Stimulated activated CD4-positive, alpha-beta T cell treated with anti-CD3 and anti-CD28 coated beads, Interleukin-1b, Interleukin-23, amount 100 ng/mL, for 48 hours (primary cell): Measurements from ENCODE around the gene TLL1.

Experiments used
- DNase-seq: peaks from one replicate; pipeline ENCODE4 v3.0.0-alpha.2; 2020

The TLL1 gene

DNA sequence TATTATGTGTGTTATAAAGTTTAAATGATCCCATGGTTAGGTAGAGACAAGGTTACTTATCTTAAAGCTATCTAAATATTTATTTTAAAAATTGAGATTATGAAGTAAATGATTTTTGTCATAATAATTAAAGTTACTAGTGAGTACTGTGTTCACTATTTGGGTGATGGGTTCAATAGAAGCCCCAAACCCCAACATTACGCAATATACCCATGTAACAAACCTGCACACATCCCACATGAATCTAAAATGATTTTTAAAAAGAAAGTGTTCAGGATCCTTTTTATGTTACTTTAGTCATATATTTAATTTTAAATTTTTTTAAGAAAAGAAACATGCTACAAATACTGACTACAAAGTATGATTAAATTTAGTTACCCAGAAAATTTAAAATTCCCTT, 193.9 kb downstream of the TLL1 start:
- DNase-seq, result no peak

DNA sequence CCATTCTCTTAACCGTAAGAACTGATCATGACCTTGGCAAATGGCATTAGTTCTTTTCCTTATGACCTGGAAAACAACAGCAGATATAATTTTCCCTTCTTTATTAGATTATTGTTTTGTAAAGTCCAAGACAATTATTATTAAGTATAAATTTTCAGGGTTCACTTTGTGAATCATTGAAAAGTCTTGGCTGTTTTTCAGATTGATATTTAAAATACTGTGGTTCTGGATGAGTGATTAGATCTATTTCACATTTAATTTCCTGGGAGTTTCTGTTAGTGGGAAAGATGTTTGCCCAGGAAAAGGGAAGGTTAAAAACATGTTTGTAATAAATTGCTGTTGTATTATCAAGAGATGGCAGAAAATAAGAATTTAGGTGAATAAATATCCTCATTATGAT, 194.9 kb downstream of the TLL1 start:
- DNase-seq, result no peak

DNA sequence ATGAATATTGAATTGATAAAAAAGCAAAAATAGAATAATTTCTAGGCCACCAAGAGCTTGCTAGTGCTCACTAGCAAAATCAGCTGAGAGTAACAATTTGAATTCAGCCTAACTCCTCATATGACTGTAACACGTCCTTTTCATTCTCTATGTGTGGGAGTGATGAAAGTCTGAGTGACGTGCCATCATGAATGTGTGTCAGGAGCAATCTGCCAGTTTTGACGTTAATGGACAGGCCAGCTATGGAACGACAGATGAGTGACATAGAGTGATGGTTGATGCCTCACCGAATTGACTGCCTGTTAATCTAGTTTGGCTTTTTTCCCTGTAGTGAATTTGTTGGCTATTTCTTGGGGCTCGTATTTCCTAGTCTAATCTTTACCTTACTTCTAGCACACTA, 200.7 kb downstream of the TLL1 start:
- DNase-seq, result no peak

DNA sequence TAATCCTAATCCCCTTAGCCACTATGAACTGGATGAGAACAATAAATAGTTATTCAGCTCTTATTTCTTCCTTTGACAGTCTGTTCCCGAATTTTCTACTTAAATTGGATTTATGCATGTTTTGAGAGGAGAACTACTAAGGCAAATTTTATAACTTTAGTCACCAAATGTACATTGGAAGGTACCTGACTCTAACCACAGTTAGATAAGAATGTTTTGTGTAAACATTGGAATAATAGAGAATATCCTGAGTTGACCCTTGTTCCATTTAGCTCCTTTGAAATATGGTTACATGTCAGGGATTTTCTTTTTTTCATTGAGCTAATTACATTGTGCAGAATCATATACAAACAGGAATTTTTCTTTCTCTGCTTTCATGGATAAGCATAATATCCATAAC, 202.6 kb downstream of the TLL1 start:
- DNase-seq, result no peak

DNA sequence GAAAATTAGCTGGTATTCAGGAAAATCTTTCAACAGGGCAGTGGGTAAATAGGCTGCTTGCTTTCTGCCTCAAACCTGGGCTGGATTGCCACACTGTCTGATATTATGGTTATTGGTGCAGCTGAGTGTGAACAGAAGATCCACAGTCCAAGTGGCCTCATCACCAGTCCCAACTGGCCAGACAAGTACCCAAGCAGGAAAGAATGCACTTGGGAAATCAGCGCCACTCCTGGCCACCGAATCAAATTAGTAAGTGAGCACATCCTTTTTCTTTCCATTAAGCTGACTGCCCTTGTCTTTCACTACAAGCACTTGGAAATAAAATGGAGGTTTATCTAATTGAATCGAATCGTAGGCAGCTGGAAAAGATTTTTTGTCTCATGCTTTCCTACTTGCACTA, 204.7 kb downstream of the TLL1 start:
- DNase-seq, result no peak

DNA sequence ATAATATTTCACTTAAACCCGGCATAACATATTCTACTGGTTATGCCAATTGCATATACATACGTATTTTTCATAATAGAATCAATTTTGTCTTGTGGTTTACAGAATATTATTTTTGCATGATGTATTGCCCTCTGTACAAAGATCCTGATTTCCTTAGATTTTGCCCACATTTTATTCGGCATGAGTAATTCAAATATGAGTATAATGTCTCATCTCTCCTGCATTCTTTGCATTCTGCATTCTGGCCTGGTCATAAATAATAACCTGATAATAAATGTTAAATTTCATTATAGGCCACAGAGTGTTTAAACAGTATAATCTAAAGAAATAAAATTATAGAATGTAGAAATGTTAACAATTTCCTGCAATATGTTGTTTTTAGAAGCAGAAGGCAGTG, 205.3 kb downstream of the TLL1 start:
- DNase-seq, result no peak

DNA sequence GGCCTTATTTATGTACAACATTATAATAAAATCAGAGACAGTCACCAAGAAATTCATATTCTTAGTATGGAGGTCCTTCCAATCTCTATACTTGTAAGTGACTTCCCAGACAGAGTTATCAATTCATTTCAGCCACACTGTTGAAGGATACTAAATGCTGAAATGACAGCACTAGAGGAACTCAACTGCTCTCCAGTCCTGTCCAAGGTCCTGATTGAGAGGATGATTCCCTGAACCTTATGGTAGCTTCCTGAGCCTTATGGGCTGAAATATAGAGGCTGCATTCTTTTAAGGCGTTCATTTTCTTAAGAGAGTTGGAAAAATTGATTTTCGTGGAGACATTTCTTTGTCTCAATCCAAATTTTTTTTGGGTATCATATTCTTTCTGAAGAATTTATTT, 205.9 kb downstream of the TLL1 start:
- no peak for DNase-seq

DNA sequence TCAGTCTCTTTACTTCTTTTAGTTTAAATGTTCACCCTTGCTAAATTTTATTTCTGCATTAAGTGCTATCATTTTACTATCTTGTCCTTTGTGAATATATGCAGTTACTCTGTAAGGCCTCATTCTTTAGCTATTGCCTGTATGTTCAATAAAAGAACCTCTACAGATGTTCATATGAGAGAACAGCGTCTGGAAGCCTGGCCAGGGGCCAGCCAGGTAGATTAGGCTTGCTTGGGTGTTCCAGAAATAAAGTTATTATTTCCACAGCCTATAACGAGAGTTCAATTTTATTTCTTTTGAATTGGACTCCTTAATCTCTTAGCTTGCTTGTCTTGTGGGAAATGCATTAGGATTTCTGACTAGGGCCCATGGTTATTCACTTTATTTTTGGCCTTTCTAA, 214.5 kb downstream of the TLL1 start:
- DNase-seq, result no peak

DNA sequence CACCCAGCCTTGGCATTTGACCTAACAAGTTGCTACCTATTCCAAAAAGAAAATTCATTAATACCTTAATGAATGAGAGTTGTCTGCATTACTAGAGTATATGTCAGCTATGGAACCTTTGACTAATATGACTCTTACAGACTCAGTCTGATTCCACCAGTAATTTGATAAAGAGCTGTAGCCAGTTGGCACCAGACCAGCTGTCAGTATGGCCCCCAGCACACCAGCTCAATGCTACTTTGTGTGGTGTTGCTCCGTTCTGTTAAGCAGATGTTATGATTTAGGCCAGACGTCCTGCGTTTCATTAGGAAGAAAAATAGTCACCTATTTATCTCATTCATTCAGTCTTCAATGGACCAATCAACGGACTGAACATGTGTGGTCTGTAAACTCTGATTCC, 215.5 kb downstream of the TLL1 start:
- DNase-seq, result no peak

DNA sequence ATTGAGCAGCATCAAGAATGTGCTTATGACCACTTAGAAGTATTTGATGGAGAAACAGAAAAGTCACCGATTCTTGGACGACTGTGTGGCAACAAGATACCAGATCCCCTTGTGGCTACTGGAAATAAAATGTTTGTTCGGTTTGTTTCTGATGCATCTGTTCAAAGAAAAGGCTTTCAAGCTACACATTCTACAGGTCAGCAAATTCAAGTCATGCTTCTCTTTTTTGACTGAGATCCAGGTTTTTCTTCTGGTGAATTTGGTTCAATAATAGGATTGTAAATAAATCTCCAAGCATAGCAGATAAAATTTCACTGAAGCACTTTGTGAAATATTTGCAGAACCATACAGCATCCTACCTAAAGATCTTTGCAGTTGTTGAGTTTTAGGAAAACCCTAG, 218.1 kb downstream of the TLL1 start:
- DNase-seq, result no peak

DNA sequence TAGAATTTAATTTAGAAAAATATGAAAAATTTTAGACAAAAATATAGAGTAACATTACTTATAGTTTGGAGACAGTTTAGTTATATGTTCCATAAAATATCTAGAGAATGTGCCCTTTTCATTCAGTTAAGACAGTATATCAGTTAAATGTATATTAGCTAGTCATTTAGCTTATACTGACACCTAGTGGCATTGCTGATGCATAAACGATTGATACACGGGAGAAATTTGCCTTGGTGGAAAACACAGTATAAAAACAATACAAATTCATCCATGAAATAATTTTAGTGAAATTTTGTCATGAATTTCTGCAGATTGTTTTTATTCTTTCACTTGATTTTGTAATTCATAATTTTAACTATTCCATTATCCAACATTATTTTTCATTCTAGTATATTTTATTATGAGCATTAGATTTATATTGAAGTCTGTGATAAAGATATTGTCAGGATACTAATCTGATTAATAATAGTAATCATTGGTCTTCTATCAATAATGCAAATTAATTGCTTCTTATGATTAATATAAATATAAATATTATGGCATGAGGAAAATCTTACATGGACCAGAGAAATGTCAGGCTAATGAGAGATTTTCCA, 219.0 kb downstream of the TLL1 start:
- no peak for DNase-seq

DNA sequence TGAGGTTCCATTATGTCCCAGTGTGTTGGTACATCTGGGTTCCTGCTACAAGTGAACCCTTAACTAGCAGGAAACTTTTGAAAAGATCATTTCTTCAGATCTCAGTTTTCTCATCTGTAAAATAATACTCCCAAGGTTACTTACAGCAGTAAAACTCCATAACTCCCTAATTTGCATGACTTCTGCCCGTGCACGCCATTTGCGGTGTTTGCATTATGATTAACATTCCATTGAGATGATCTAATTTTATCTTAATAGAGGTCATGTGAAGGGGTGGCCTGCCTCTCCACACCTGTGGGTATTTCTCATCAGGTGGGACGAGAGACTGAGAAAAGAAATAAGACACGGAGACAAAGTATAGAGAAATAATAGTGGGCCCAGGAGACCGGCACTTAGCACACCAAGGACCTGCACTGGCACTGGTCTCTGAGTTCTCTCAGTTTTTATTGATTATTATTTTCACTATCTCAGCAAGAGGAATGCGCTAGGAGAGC, 219.8 kb downstream of the TLL1 start:
- no peak for DNase-seq

DNA sequence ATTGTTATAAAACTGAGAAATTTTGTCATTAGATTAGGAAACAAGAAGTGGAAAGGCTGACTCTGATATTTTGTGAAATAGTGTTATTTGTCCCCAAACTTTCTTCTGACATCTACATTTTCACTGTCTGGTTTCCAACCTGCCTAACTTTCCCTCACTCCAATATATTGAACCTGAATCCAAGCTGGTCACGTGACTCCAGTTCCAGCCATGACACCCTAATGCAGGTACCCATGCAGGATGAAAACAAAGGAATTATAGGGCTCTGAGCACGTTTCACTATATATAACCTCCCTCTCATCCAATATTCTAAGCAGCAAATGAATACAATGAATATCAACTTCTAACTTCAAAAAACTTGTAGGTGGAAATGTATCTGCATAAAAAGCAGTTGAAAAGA, 231.6 kb downstream of the TLL1 start:
- DNase-seq, result no peak

DNA sequence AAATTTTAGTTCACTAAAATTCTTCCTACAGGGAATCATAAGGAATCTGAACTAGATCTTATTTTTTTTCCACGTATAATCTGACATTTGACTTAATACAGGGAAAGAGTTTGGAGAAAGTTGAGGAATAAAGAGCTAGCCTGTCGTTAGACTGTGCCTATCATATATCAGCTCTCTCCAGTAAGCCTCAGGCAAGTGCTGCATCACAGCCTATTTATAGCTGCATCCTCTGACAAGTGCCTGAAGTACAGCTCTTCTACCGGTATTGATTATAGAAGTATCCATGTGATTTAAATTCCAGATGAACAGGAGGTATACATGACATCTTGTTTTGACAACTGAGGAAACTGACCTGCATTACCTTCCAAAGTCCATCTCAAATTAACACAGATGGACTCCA, 248.9 kb downstream of the TLL1 start:
- no peak for DNase-seq

DNA sequence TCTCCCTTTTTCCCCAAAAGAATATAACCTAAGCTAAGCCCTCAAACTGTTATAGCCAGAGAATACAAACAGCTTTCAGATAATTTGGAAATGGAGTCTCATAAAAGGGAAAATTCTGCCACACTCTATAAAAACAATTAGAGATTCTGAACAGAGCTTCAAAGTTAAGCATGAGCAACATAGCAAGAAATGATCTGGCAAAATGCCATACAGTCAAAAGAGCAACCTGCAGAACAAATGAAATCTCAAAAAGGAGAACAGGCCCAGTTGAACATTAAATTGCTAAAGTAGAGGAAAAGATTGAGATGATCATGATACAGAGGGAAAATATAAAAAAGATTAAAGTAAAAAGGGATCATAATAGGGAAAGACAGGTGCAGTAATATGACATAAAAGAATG, 250.5 kb downstream of the TLL1 start:
- no peak for DNase-seq

DNA sequence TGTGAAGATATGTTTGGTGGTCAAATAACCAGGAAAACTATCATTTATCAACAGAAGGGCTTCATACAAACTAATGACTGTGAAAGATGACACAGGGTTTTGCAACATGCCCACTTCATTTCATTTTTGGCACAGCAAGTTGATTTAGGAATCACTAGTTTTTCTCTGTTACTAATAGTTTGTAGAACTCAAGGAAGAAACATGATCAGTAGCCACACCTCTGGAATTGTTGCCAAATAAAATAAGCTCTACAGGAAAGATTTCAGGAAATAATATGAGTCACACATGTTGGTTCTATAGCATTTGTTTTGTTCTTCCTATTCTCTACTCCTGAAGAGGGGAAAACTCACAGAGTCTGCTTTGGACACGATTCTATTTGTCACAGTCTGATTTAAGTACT, 255.4 kb downstream of the TLL1 start:
- no peak for DNase-seq

DNA sequence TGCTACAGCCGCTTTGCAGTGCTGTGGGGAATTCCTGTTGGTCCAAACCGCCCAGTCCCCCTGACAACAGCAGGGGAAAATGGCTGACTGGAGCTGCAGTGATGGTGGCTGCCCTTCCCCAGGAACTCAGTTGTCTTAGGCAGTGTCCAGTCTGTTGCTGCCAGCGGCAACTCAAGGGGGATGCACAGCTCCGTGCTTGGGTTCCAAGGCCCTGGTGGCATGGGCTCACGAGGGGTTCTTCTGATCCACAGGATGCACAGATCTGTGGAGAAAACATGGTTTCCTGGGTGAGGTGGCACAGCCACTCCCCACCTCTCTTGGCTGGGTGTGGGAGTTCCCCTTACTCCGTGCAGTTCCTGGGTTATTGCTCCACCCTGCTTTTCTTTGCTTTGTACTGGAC, 261.2 kb downstream of the TLL1 start:
- no peak for DNase-seq

DNA sequence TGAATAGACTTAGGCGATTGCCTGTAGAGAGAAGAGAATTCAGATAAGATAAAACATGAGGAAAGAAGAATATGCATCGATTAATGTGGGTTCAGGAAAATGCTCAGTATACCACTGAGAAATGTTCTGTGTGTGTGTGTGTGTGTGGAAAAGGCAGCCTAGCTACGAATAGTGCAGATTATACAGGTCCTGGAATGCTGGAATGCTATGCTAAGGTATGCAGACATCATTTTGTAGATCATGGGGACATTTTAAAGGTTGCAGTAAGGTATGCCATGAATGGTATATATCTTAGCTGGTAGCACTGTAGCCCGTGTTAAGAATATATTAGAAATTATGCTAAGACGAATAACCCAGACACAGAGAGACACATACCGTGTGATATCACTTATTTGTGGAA, 267.9 kb downstream of the TLL1 start:
- DNase-seq, result no peak

DNA sequence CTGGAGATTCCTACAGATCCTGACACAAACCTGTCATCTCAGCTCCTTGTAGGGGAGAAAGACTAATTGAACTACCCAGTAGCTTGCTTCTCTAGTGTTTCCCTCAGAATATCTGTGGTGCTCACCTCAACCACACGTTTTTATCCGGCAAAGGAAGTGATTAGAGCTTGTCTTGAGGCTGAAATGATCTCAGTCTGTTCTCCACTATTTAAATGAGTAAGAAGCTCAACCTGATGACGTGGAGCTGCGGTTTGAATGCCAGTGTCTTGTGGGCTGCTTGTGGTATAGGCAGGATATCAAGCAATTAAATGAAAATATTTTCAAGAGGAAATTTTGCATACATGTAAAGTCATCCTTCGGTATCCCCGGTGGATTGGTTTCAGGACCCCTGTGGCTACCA, 270.2 kb downstream of the TLL1 start:
- DNase-seq, result no peak

DNA sequence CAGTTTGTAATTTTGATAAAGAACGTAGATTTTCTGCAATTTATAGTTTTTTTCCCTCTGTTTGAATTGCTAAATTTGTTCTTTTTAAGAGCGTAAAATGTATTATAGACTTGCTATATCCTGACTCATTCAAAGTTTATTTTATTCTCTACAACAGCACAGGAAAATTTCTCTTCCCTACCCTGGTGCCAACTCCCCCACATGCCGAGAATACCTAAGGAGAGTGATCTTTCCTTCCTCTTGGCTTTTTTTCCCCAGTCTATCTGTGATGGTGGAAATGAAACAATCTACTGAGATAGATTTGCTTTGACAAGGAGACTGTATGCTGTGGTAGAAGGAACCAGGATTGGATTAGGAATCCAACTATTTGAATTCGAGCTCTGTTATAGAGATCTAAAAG, 271.6 kb downstream of the TLL1 start:
- no peak for DNase-seq

DNA sequence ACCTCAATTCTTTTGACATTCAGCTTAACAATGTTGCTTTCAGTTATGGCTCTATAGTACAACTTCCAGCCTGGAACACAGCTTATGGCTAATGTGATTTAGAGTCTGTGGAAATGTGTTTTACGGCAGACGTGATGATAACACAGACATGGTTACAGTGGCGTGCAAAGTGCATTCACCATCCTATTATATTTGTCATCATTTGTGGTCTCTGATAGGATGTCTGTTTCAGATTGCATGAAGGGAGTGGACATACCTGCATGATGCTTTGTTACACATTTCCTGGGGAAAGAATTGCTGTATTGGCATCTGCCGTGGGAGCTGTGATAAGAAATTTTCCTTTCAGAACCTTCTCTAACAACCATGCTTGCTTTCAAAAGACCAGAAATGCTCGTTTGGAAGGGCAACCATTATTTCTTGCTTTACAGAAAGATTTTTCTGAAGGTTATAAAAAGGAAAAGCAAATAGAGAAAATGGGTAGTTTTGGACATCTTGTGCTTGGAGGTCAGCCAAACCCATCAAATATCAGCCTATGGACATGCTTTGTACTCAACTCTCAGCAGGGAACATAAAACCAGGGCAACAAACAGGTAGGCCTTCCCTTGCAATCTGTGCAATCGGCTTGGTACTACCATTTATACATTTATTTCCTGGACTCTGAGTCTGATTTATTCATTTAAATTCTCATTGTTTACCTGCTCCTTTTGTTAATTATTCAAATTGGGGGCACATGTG, 273.9 kb downstream of the TLL1 start:
- no peak for DNase-seq
